BJ (cell line): ENCODE measurements around the gene NISCH. TPM values are rescaled to one million over a fixed set of nuclear protein-coding genes. Genes with fewer than 3 reads are reported as not detected.

ENCODE experiments used
- CTCF ChIA-PET: fragments of 350-600 bp; formaldehyde crosslinking; extraction: SDS; loops from one replicate; lab custom pipeline; 2021; ENCODE audit warnings: antibody characterized with exemption, inconsistent platforms; lab: Yijun Ruan, JAX
- POLR2A ChIA-PET: fragments of 300-600 bp; sonication (Branson Sonifier 250); formaldehyde crosslinking; extraction: SDS; loops from one replicate; lab custom pipeline; 2021; ENCODE audit warnings: antibody characterized with exemption; lab: Charles Lee
- DNase-seq: peaks from one replicate; pipeline ENCODE4 v3.0.0-alpha.2; 2011; ENCODE audit warnings: low read depth
- H3K27me3 ChIP-seq: 2 replicates; pipeline ENCODE4 v1.6.0; 2011; ENCODE audit warnings: low read length; ENCODE audit not compliant: control insufficient read depth, insufficient read depth
- H3K36me3 ChIP-seq: 2 replicates; pipeline ENCODE4 v1.5.1; 2011; ENCODE audit warnings: low read length; ENCODE audit not compliant: control insufficient read depth, insufficient read depth
- H3K4me3 ChIP-seq: 2 replicates; pipeline ENCODE4 v1.5.1; 2011; ENCODE audit warnings: low read depth, mild to moderate bottlenecking, control low read depth, low read length
- polyA plus RNA-seq: library from polyadenylated mRNA; depleted of rRNA; stranded (reverse); fragments of >200 nt; gene quantifications from 2 replicates; pipeline ENCODE4 v1.2.3, GENCODE V29; 2011
- TF ChIP-seq, protein P1 (sequence below): IDR thresholded peaks from 2 replicates; pipeline ENCODE4 v1.5.1; 2011; ENCODE audit warnings: low read depth, mild to moderate bottlenecking, control low read depth, inconsistent platforms, low read length, moderate library complexity; ENCODE audit not compliant: insufficient read depth

NISCH gene
- polyA plus RNA-seq, 1 experiment = 95.3 TPM

DNA sequence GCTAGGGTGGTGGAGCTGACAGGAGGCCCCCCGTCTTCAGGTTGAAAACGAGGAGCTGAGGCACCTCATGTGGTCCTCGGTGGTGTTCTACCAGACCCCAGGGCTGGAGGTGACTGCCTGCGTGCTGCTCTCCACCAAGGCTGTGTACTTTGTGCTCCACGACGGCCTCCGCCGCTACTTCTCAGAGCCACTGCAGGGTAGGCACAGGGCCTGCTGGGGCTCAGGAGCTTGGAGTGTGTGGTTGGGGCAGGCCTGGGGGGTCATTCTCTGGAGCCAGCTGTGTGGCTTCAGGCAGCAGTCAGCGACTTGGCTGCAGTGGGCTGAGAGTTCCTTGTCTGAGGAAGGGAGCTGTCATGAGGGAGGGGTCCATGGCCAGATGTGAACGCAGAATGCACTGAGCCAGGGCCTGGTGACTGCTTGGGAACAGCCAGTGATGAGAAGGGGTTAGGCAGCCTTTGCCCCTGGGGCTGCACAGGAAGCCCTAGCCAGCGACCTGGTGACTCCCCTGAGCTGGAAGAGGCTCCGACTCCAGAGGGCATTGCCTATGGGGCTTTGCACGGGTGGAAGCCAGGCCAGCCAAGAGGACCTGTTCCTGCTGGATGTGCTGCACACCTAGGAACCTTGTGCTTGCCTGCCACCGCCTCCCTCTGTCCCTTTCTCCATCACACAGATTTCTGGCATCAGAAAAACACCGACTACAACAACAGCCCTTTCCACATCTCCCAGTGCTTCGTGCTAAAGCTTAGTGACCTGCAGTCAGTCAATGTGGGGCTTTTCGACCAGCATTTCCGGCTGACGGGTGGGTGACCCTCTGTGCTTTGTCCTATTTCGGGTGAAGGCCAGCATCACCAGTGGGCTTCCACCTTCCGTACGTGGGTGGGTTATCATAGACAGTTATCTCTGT lies 34.9 kb downstream of the NISCH start:
- Histone ChIP-seq H3K36me3 (peaks cover 76% of the 10 kb centered on the region), H3K4me3 (no peak overlapping the region), H3K27me3 (no peaks in the 10 kb centered on the region)
- no peak for DNase-seq
- TF ChIP-seq, protein P1, sequence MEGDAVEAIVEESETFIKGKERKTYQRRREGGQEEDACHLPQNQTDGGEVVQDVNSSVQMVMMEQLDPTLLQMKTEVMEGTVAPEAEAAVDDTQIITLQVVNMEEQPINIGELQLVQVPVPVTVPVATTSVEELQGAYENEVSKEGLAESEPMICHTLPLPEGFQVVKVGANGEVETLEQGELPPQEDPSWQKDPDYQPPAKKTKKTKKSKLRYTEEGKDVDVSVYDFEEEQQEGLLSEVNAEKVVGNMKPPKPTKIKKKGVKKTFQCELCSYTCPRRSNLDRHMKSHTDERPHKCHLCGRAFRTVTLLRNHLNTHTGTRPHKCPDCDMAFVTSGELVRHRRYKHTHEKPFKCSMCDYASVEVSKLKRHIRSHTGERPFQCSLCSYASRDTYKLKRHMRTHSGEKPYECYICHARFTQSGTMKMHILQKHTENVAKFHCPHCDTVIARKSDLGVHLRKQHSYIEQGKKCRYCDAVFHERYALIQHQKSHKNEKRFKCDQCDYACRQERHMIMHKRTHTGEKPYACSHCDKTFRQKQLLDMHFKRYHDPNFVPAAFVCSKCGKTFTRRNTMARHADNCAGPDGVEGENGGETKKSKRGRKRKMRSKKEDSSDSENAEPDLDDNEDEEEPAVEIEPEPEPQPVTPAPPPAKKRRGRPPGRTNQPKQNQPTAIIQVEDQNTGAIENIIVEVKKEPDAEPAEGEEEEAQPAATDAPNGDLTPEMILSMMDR = no peak
- CTCF ChIA-PET = no interaction called here
- POLR2A ChIA-PET = no interaction called here

DNA sequence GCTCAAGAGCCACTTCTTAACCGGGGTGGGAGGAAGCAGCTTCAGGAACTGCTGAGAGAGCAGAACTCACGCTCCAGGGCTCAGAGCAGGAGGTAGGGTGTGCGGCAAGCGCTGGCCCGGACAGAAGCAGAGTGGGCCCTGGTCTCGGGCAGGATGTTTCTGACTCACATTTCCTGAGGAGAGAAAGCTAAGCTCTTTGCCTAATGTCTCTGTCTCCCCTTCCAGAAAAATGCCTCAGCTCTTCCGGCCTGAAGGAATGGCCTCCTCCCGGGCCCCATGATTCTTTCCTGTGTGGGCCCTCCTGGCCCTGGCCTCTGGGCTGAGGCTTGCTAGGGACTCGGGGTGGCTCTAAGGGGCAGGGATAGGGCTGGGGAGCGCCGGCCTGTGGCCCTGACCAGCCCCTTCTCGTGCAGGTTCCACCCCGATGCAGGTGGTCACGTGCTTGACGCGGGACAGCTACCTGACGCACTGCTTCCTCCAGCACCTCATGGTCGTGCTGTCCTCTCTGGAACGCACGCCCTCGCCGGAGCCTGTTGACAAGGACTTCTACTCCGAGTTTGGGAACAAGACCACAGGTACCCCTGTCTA lies 35.6 kb downstream of the NISCH start:
- Histone ChIP-seq H3K36me3 (peaks cover 69% of the 10 kb centered on the region), H3K27me3 (no peaks in the 10 kb centered on the region), H3K4me3 (no peak overlapping the region)
- ChIA-PET POLR2A (no interaction called here), CTCF (interaction anchor here (0.6 kb wide), 1 partner anchor 8 kb away, joined by 3 read pairs; no protein-coding TSS in a partner anchor)
- TF ChIP-seq, protein P1 = no peak
- DNase-seq = no peak

DNA sequence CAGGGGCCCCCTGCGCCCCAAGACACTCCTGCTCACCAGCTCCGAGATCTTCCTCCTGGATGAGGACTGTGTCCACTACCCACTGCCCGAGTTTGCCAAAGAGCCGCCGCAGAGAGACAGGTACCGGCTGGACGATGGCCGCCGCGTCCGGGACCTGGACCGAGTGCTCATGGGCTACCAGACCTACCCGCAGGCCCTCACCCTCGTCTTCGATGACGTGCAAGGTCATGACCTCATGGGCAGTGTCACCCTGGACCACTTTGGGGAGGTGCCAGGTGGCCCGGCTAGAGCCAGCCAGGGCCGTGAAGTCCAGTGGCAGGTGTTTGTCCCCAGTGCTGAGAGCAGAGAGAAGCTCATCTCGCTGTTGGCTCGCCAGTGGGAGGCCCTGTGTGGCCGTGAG lies 36.7 kb downstream of the NISCH start:
- CTCF ChIA-PET = no interaction called here
- no peaks in the 10 kb centered on the region for H3K27me3 ChIP-seq

DNA sequence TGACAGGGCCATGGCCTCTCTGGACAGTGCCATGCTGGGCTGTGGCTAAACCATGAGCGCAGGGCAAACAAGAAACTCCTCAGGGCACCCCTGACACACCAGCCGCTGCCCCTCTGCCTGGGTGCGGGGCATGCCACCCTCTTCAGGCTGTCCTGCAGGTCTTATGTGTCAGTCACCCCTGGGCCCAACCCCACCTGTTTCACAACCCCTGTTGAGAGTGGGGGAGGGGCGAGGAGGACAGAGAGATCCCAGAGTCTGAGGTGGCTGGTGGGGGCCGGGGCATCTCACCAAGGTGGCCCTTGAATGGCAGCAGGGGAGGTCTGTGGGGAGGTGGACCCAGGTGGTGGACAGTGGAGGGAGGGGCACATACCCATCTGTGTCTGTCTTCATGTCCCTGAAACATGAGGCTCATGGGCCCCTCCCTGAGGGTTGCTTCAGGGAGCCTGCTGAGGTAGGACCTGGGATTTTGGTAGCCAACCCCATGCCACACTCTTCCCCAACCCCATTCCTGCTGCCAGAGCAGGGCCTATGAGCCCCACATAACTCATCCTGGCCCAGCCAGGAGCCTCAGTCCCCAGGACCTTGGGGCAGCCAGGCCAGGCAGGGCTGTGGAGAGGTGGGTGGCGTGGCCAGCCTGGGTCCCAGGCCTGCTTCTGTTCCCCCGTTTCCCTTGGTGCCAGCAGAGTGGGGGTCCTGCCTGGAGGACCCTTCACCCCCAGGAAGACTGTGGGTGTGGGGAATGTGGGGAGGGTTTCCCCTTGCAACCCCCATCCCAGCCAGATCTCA lies 38.0 kb downstream of the NISCH start:
- TF ChIP-seq, protein P1 = no peak
- POLR2A ChIA-PET = no interaction called here
- no peak overlapping the region for H3K4me3 ChIP-seq
- DNase-seq = no peak
- no peaks in the 10 kb centered on the region for H3K27me3 ChIP-seq
- CTCF ChIA-PET = no interaction called here
- peaks cover 49% of the 10 kb centered on the region for H3K36me3 ChIP-seq

More for the DNA sequence above, 36.7 kb downstream of the NISCH start:
- POLR2A ChIA-PET = no interaction called here
- H3K4me3 ChIP-seq = no peak overlapping the region
- H3K36me3 ChIP-seq = peaks cover 62% of the 10 kb centered on the region
- DNase-seq = no peak
- TF ChIP-seq, protein P1 = no peak
